HG03354 (cell line): Measurements from ENCODE around the gene MCFD2.

Experiments
- ATAC-seq: cut with Tn5 transposase; IDR thresholded peaks from one replicate; pipeline ENCODE4 v1.9.1; 2021; ENCODE audit warnings: mild to moderate bottlenecking; ENCODE audit not compliant: unreplicated experiment, poor library complexity, severe bottlenecking

The MCFD2 gene

GRCh38 chr2:46856336-46856735 lies 59.3 kb downstream of the MCFD2 start:
- ATAC-seq, result no peak

DNA sequence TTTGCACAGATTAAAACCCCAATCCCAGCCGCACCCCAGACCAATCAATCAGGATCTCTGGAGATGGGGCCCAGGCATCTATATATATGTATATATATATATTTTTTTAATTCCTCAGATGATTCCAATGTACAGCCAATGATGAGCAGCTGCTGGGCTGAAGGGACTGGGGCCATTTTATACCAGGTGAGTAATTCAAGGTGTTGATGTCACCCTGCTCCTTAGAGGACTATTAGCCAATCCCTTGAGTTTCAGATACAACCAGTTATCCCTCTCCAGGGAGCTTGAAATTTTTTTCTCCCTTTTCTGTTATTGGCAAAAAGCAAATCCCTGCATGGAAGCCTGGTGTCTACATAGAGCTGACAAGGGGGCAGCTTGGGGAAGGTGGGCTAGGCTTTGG lies 59.8 kb downstream of the MCFD2 start:
- ATAC-seq, result no peak

DNA sequence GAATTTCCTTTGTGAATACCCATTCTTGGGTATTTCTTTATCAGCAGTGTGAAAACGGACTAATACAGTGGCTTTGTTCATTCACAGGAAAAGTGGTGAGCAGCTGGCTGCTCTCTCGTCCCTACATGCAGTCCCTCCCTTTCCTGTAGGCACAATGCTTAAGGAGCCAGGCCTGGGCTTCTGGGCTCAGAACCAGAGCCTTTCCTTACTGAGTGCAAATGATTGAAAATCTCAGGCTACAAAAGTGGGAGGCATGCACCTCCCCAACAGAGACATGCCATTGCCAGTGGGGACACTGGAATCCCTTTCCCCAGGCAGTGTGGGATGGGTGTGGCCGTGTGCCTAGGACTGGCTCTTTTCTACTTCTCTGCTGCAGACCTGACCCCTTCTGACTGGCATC lies 61.3 kb downstream of the MCFD2 start:
- no peak for ATAC-seq

GRCh38 chr2:46852598-46852997 lies 63.0 kb downstream of the MCFD2 start:
- ATAC-seq, result no peak

GRCh38 chr2:46852124-46852523 lies 63.5 kb downstream of the MCFD2 start:
- no peak for ATAC-seq
